ENCODE measurements around the gene SLC6A19.
"Not testable (repeated sequence)": the region's sequence is repeated elsewhere in the genome, so short reads cannot be mapped to it uniquely, and the experiment has no call there.

The SLC6A19 gene

DNA sequence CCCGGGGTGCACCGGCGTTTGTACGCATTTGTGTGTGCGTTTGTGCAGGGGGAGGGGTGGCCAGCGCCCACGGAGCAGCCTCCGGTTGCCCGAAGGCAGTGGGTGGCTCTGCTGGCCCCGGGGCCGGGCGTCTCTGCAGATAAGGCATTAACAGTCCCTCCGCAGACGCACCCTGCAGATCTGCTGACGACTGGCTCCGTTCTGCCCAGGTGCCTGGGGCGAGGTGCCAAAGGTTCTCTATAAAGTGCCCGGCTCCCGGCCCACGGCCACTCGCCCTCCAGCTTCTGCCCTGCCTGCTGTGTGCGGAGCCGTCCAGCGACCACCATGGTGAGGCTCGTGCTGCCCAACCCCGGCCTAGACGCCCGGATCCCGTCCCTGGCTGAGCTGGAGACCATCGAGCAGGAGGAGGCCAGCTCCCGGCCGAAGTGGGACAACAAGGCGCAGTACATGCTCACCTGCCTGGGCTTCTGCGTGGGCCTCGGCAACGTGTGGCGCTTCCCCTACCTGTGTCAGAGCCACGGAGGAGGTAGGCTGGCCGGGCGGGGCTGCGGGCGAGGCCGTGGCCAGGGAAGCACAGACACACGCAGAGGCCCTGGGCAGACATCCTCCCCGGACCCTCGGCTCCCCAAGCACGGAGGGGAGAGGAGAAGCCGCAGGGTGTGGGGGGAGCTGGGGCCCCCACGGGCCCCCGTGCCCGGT lies at the start of gene SLC6A19:
SLC6A19 (plus strand) TSS at position 269 of the 699 bp plus-strand sequence; CDS start at position 325, 56 bp downstream.
- DNase-seq (ENCODE audit: low spot score): no peak
- FAIRE-seq: no peak

DNA sequence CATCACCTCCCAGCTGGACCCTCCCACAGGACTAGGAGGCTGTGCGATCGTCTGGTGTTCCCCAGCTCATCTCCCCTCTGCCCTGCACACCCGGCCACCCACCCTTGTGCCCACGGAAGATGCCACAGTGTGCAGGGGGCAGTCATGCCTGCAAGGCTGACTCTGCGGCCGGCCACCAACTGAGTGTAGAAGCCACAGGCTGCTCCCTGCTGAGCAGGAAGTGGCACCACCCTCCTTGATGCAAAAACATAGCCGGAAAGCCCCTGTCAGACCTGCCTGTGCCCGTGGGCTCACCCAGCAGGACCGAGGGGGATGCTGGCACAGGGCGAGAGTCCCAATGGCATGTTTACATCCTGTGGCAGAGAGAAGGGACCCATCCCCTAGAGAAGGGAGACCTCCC lies 49.2 kb upstream of the SLC6A19 start:
- FAIRE-seq (no peak), DNase-seq (ENCODE audit: low spot score) (no peak)

DNA sequence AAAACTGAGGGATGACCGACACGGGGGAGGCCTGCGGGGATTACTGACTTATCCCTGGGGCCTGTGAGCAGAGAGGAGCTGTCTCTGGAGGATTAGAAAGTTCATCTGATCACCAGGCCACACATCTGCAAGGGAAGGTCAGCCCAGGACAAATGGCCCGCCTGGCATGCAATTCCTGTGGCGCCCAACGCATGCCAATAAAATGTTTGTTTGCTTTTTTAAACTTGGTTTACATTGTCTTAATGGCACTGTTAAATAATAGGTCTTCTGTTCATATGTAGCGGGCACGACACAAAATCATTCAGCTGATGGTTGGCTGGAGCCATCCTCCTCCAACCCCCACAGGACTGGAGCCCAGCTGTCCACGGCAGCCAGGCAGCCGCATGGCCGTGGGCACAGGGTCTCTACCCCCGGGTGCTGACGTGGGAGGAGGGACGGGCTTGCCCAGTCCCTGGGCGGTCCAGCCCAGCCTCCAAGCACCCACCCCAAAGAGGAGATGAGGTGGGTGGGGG lies 48.6 kb upstream of the SLC6A19 start:
- DNase-seq (ENCODE audit: low spot score) (no peak), FAIRE-seq (no peak)

DNA sequence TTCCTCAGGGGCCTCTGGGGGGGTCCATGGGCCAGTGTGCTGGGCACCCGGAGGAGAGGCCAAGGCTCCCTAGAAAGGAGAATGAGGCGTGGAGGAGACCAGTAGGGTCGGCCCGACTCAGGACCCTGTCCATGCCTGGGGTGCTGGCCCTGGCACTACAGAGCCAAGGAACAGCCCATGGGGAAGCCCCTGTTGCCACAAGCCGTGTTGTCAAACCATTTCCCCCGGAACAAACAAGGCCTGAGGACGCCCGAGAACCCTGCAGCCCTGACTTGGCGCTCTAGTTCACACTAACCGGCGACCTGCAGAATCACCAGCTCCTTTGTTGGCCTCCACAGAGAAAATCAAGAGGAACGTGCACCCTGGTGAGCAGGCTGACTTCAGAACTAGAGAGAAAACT lies 48.0 kb upstream of the SLC6A19 start:
- FAIRE-seq (no peak), DNase-seq (ENCODE audit: low spot score) (no peak)

DNA sequence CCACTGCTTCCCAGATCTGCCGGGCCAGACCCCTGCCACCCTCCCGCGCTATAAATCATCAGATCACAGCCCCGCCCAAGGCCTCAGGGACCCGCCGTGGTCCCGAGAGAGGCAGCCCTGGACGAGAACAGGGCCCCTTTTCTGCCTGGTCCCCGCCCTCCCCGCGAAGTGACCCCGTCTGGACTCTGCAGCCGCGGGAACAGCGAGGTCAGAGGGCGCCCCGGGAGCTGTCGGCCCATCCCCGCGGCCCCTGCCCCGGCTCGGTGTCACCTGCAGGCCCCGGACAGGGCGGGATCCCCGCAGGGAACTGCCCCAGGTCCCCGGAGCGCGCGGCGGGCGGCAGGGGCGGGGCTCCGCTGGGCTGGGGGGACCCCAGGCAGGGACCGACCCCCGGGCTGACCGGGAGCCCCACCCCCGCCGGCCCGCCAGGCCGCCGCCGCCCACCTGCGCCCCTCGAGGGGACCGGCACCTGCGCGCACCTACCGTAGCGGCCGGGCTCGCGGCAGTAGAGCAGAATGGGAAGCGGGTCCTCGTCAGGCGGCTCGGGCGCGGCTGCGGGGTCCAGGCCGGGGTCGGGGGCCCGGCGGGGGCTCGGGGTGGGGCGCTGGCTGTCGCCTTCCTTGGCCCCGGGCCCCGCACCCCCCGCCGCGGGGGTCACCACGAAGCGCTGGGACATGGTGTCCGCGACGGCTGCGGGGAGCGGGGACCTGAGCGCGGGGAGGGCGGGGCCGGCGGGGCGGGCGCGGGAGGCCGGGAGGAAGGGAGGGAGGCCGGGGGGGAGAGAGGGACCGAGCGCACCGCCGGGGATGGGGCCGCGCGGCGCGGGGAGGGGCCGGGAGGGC lies 46.0 kb upstream of the SLC6A19 start:
- no peak for FAIRE-seq

DNA sequence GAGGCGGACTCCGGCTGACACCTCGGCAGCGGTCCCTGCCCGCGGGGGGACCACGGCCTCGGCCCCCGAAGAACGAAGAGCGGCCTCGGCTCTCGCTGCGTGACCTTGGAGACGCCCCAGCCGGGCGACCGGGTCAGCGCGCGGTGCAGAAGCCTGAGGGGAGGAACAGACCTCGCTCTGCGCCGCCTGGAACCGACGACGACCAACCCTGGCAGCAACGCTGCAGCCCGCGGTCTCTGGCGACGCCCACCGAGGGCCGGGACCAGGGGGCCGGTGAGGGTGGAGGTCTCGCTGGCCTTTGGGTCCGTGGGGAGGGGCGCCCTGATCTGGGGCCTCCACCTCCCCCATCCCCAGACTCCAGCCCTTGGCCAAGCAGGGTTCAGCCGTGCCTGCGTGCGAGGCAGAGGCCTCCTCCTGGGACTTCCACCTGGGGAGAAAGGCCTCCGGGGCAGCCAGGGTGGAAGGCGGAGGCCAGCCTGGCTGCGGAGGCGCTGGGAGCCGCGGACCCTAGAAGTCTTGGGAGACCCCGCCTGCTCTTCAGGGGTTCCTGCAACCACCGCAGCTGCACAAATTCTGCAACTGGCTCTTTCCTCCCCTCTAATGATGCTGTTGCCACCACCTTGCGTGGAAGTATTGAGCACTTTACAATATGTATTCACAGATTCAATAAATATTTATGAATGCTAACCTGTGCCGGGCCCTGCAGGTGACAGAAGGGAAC lies 45.2 kb upstream of the SLC6A19 start:
- FAIRE-seq: no peak
- DNase-seq (ENCODE audit: low spot score): no peak

More for the DNA sequence above, 46.0 kb upstream of the SLC6A19 start:
- no peak for DNase-seq (ENCODE audit: low spot score)

DNA sequence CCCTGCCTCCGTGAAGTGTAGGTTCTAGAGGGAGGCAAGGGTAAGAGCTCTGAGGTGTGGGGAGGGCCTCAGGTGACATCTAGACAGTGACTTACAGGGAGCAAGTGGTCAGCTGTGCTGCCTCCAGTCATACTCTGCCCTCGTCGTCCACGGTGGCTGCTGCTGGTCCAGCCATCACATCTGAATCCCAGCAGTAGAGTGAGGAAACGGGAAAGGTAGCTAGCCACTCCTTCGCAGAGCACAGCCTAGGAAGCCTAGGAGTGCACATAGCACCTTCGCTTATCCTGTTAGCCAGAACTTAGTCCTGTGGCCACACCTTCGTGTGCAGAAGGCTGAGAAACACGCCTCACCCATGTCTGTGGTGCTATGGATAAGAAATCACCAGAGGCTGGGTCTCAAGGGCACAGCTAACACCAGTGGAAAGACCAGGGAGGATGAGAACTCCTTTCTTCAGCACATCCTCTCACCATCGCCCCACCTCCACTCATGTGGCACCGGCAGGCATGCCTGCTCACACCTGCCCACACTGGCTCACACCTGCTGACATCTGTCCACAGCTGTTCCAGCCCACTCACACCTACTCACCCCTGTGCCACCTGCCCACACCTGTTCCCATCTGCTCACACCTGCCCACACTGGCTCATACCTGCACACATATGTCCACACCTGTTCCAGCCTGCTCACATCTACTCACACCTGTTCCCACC lies 44.5 kb upstream of the SLC6A19 start:
- FAIRE-seq: no peak
- DNase-seq (ENCODE audit: low spot score): no peak

DNA sequence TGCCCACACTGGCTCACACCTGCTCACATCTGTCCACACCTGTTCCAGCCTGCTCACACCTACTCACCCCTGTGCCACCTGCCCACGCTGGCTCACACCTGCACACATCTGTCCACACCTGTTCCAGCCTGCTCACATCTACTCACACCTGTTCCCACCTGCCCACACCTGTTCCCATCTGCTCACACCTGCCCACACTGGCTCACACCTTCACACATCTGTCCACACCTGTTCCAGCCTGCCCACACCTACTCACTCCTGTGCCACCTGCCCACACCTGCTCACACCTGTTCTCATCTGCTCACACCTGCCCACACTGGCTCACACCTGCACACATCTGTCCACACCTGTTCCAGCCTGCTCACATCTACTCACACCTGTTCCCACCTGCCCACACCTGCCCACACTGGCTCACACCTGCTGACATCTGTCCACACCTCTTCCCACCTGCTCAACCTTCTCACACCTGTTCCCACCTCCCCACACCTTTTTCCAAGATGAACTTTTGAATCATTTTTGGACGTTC lies 43.9 kb upstream of the SLC6A19 start:
- not testable (repeated sequence) for FAIRE-seq; DNase-seq (ENCODE audit: low spot score)

DNA sequence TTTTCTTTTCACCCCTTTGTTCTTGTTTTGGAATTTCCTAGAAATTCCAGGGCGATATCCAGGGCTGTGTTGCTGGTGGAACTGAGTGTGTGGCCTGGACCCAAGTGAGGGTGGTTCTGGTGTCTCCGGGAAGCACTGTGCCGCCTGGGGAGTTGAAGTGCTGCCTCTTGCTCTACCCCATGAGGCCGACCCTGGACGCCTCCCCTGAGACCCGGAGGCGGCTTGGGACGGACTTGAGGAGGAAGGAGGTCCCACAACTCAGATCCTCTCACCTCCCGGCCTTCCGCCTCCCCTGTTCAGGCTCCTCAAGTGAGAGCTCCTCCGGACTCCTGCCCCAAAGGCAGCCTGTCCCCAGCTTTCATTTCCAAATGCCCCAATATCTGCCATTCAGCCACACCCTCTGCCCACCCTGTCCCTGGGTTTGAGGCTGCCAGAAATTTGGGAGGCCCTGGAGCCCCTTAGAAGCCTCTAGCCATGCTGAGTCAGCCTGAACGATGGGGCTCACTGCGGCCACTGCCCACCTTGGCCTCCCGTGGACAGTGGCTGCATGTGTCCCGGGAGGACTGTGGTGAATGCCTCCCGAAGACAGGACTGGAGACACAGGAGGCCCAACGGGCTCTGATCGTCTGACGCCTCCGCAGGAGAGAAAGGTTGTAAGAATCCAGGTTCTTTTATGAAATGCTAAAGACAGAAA lies 42.6 kb upstream of the SLC6A19 start:
- DNase-seq (ENCODE audit: low spot score) (no peak), FAIRE-seq (no peak)

DNA sequence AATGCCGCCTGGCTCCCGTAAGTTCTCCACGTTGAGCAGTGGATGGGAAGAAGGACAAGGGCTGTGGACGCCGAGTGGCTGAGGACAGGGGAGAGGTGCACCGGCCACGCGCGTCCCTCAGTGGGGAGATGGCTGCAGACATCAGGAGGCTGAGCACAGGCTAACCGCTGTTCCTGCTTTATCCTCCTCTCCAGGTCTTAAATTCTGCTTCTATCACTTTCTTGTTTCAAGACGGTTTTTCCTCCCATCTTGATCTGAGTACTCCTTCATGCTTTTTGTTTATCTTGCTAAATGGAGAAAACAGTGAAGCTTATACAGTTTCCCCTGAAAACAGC lies 42.1 kb upstream of the SLC6A19 start:
- FAIRE-seq: no peak
- DNase-seq (ENCODE audit: low spot score): no peak

DNA sequence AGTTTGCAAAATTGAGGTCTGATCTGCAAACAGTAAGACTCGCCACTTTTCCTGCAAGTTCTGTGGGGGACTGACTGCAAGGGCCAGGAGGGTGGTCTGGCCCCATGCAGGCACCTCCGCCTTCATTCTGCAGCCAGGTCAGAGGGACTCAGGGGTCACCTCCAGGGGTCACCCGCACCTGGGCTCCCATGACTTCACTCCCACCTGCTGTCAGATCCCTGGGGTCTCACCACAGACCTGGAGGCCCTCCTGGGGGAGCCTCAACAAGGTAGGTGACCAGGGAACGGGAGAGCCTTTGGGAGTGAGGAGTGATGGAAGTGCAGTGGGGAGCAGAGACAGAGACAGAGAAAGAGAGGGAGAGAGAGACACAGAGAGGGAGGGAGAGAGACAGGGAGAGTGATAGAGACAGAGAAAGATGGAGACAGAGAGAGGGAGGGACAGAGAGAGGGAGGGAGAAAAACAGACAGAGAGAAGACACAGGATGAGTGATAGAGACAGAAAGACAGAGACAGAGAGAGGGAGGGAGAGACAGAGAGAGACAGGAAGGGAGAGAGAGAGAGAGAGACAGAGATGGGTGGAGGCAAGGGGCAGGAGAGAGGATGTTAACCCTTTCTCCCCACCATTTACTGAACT lies 41.5 kb upstream of the SLC6A19 start:
- DNase-seq (ENCODE audit: low spot score): no peak
- no peak for FAIRE-seq

DNA sequence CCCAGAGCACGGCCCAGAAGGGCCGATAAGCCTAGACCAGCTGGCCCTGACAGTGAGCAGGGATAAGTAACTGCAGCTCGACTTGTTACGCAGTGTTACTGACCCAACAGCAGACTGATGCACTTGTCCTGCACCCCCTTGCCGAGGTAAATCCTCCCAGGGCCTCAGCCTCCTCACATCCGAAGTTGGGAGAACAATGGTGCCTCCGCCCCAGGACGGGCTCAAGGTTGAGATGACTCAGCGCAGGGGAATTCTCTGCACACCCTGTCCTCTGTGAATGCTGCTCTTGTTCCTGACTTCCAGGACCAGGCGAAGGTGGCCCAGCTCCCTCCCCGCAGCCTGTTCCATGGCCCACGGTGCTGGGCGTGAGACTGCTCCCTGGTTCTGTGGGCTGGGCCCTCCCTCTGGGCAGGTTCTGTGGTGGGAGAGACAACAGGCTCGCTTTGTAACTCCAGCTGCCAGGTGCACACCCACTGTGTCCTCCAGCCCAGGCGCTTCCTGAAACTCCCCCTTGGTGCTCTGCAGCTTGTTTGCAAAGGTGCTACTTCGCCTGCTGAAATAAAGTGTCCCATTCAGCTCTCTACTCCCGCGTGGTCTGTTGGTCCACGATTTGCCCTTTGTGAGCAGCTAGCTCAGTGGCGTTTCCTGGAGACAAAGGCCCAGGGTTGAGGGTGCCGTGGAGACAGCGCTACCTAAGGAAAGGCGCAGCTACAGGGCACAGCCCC lies 40.1 kb upstream of the SLC6A19 start:
- FAIRE-seq (no peak), DNase-seq (ENCODE audit: low spot score) (no peak)

DNA sequence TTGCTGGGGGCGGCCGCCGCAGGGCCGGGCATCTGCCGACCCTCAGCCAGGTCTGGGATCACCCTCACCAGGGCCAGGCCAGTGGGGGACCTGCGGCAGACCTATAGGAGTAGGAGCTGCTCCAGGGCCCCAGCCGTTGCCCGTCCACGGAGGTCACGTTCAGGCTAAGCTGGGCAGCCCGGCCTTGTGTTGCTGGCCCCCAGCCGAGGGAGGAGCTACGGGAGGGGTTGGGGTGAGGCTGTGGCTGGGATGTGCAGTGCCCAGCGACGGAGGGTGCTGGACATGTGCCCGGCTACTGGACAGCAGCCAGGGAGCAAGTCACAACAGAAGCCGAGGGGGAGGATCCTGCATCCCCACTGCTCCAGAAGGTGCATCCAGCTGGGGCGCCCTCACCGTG lies 39.6 kb upstream of the SLC6A19 start:
- FAIRE-seq: no peak
- no peak for DNase-seq (ENCODE audit: low spot score)

DNA sequence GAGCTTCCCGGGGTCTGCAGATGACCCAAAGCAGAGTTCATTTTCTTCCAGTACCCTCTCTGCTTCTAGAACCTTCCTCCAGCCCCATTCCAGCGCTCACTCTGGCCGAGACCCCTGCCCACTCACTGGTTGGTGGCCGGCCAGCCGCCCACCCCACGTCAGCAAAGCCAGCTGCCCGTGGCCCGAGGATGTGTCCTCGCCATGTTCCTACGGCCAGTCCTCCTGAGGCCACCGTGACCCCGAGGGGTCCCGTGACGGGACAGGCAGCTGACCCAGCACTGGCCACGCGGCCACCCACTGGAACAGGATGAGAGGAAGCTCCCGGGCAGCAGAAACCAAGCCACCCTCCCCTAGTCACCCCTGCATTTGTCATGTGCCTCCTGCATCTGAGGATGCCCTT lies 39.1 kb upstream of the SLC6A19 start:
- FAIRE-seq: no peak
- no peak for DNase-seq (ENCODE audit: low spot score)

DNA sequence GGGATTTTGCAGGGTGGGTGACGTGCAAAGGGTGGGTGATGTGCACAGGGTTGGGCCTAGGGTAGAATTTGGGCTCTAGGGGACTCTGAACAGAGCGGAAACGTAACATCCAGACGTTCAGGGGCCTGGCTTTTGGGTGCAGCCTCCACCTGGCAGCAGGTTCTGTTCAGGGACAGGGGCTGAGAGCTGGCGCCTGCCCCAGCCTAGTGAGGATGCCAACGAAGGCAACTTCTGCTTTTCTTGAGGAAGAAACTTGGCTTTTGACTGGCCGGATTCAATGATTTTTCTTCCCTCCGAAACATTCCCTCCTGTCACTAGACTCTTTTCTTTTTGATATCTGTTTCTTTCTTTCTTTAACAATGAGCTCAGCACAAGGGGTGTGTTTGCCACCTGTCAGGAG lies 38.6 kb upstream of the SLC6A19 start:
- FAIRE-seq: no peak
- DNase-seq (ENCODE audit: low spot score): no peak

DNA sequence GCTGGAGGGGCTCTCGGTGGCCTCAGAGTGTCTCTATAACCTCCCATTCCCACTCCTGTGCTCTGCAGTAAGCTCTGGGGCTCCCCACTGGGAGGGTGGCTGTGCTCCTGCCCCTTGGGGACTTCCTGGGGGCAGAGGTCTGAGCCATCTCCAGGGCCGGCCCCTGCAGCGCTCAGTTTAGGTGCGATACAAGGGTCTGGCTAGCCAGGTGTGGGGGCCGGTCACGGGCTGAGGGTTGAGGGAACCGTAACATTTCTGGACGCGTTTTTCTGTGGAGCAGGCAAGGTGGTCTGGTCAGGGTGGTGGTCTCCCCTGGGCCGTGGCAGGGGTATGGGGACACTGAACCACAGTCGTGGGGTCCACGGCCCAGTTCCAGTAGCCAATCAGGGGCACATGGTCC lies 38.0 kb upstream of the SLC6A19 start:
- no peak for FAIRE-seq
- DNase-seq (ENCODE audit: low spot score): no peak

DNA sequence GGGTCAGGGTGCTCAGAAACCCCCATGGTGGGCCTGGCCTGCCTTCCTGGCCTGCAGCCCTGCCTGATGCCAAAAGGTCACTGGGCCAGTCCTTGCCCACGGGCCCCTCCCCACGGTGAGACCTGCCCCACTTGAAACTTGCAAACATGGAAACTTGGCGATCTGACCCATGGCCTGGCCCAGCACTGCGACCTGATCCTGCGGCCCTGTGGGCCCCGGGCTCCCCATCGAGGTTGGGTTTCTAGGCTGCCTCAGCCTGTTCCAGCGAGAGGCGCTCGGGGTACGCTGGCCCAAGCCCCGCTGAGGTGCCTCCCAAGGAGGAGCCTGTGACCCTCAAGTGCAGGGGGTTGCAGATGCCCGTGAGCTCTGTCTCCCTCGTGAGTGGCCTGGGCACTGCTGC lies 37.5 kb upstream of the SLC6A19 start:
- FAIRE-seq: no peak
- no peak for DNase-seq (ENCODE audit: low spot score)

DNA sequence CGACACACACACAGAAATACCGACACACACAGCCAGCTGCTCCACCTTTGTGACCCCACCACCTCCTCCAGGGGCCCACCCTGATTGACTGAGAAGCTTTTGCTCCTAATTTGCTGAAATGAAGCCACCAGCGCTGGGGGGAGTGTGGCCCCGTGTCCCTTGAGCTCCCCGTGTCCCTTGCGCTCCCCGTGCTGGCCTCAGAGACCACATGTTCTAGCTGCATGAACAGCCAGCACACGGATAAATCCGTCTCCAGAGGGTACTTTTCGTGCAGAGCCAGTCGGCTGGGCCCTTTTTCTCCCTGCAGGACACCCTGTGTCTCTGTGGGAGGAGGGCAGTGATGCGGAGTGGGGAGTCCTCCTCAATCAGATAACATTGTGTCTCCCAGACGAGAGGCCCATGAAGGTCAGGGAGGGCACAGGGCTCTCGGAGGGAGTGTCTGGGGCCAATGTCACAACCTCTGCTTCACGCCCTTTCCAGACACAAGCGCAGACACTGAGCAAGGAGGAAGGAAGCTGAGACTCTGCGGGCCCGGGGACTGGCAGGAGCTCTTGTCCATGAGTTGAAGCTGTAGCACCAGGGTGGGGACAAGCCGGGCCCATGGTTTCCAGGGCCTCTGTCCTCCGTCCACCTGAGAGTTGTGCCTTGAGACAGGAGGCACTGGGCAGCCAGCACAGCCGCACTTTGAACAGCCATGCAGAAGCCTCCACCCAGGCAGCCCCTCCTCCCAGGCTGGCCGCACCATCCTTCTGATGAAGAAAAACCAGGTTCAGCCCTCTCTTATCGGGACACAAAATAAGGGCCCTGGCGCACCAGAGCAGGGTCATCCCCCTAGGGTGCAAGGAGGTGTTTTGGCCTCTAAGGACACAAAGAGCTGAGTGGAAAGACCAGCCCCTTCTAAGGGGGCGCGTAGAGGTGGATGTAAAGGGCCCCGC lies 36.4 kb upstream of the SLC6A19 start:
- FAIRE-seq (no peak), DNase-seq (ENCODE audit: low spot score) (no peak)
